Colonic mucosa (tissue), 4 donors: ENCODE data around the gene DIPK2A. TPM values are rescaled to one million over a fixed set of nuclear protein-coding genes. Genes with fewer than 3 reads are reported as not detected.

Source experiments
- DNase-seq: peaks from one replicate; pipeline ENCODE4 v3.0.0-alpha.2; 2020
- H3K27ac ChIP-seq: fragments of 200-600 bp; one replicate; pipeline ENCODE4 v1.8.0; 2021
- H3K27me3 ChIP-seq: fragments of 200-600 bp; one replicate; pipeline ENCODE4 v1.8.0; 2021
- H3K36me3 ChIP-seq: fragments of 200-600 bp; one replicate; pipeline ENCODE4 v1.8.0; 2021
- H3K4me1 ChIP-seq: fragments of 200-600 bp; one replicate; pipeline ENCODE4 v1.8.0; 2021; ENCODE audit warnings: mild to moderate bottlenecking
- H3K4me3 ChIP-seq: fragments of 200-600 bp; one replicate; pipeline ENCODE4 v1.8.0; 2021
- H3K9ac ChIP-seq, 2 donors: one replicate each; pipeline ENCODE4 v1.7.0; 2013; ENCODE audit warnings: control low read depth in 2 of 2, low read depth in 2 of 2, low read length in 2 of 2
- H3K9me3 ChIP-seq: fragments of 200-600 bp; one replicate; pipeline ENCODE4 v1.8.0; 2021
- intact Hi-C: fragments of 100-400 bp; cut with DNase I; formaldehyde crosslinking; loops from one replicate; pipeline ENCODE4 v1.14.1; 2022
- total RNA-seq, 2 donors: library from RNA; stranded (reverse); fragmentation: NEBNext Ultra II Directional in 1 of 2; extraction: Animal tissue kit (Norgen Biotek cat#: 25700) in 1 of 2; gene quantifications; one replicate each; pipeline ENCODE4 v1.2.1, GENCODE V29; 2021
- TF ChIP-seq, protein P1 (sequence below): fragments of 200-600 bp; IDR thresholded peaks from one replicate; pipeline ENCODE4 v1.8.0; 2022; ENCODE audit warnings: antibody characterized with exemption, mild to moderate bottlenecking
- donor health status: healthy.
- donor health status: DM: no; HTN: no; CAD: no.
- donor health status: DM: no; HTN: no; CAD: no.

Gene DIPK2A
- total RNA-seq, 2 donors from 2014 or later = 19.3 to 21.4 TPM

DNA sequence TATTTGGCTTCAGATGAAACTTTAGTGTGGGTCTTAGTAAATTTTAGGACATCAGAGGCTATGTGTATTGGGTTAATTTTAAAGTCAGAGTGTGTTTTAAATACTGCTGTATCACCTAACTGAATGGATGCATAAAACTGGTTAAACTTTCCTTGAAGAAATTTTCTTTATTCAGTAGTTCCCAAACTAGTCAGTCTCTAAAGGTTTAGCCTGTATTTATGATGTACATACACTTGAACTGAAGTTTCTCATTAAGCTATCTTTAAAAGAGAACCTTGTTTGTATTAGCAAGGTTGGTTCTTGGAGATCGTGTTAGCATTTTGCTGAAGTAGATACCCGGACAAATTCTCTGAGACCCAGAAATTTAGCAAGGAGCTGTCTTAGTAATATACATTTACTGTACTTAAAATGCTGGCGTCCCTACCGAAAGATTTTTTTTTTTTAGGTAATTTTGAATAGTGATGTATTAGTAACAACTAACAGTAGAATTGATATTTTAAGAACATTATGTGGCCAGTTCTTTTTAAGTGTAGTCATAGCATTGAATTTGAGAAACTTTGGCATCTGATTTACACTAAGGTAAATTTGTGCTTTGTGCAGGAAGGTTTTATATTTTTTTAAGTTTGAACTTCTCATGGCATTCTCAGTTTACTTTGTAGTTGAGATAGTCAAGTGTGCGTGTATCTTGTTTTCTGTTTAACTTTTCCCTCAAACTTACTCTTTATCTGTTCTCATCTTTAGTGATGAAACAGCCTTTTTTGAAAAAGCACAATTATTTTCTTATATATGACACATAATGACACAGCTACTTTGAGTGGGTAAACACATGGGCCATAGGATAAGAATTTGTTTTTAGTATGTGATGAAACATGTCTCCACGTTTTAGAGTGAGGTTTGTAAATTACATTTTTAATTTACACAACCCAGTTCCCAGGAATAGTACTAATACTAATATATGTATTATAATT lies 2.9 kb downstream of the DIPK2A start:
- Histone ChIP-seq H3K9me3 (no peaks in the 10 kb centered on the region), H3K36me3 (no peaks in the 10 kb centered on the region), H3K9ac (no peak overlapping the region), H3K27ac (no peak overlapping the region), H3K27me3 (no peaks in the 10 kb centered on the region), H3K4me3 (peak overlapping the region; percentile 94), H3K4me1 (no peaks in the 10 kb centered on the region)
- TF ChIP-seq, protein P1, sequence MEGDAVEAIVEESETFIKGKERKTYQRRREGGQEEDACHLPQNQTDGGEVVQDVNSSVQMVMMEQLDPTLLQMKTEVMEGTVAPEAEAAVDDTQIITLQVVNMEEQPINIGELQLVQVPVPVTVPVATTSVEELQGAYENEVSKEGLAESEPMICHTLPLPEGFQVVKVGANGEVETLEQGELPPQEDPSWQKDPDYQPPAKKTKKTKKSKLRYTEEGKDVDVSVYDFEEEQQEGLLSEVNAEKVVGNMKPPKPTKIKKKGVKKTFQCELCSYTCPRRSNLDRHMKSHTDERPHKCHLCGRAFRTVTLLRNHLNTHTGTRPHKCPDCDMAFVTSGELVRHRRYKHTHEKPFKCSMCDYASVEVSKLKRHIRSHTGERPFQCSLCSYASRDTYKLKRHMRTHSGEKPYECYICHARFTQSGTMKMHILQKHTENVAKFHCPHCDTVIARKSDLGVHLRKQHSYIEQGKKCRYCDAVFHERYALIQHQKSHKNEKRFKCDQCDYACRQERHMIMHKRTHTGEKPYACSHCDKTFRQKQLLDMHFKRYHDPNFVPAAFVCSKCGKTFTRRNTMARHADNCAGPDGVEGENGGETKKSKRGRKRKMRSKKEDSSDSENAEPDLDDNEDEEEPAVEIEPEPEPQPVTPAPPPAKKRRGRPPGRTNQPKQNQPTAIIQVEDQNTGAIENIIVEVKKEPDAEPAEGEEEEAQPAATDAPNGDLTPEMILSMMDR = no peak
- intact Hi-C loops = no loop called here
- no peak for DNase-seq

DNA sequence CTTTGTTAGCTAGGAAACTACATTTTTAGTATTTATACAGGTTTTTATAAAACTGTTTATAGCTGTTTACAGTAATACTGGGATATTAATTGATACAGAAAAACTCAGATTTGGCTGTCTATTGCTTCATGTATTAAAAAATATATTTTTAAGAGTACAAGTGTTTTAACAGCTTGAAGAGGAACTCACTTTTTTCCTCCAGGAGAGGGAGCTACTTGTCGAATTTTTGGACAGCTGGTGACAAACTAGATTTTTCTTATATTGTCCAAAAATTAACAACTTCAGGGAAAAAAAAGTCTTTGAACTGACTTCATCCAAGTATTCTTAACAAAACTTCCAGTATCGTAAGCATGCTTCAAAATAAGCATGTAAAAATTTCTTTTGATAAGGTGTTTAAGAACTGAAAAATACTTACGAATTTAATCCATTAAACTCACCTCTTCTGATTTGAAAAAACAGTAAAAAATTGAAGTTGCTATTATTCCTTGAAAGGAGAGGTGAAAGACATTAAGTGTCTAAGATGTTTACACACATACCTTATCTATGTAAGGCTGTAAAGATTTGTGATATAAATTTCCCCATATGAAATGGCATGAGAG lies 4.0 kb downstream of the DIPK2A start:
- H3K9ac ChIP-seq = no peak overlapping the region
- no peak for DNase-seq
- no peak overlapping the region for H3K27ac ChIP-seq
- no peaks in the 10 kb centered on the region for H3K9me3 ChIP-seq
- H3K27me3 ChIP-seq = no peaks in the 10 kb centered on the region
- no peaks in the 10 kb centered on the region for H3K36me3 ChIP-seq
- no peak overlapping the region for H3K4me3 ChIP-seq
- TF ChIP-seq, protein P1 = peak; percentile 50
- no peaks in the 10 kb centered on the region for H3K4me1 ChIP-seq
- intact Hi-C loops = no loop called here

DNA sequence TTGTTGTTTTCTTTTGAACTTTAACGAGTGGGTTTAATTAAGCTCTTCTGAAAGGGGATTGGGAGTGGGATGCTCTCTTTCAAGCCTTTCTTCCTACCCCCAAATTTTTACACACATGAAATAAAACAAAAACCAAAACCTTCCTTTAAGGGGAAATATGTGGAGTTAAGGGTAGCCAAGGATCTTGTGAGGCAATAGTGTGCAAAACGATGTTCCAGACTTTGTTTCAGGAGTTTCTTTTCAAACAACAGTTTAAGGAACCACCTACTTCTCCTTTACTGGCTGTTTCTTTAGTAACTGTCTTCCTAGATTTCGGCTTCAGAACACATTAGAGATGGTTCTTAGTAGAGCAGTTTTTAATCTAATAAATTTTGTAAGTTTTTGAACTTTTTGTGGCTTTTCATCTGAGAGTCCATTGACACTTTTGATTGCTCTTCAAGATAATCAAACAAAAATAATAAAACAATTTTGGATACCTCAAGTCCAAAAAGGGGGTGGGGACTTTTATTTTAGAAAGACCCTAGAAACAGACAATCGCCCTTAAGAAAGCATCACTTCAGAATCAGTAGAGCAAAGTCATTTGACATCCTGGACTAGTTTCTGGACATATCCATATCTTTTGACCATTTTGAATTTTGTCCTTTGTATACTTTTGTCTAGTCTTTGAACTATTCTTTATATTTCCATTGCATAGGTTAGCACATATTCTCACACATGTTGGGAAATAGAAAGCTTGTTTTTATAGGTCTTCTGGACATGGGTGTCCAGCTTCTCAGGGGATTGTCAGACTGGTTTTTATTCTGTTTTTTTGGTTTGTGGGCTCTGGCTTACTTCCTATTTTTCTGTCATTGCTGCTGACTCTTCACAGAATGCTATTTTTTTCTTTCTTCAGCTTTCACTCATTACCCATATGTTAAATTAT lies 6.0 kb downstream of the DIPK2A start:
- H3K9ac ChIP-seq = no peak overlapping the region
- no peaks in the 10 kb centered on the region for H3K9me3 ChIP-seq
- intact Hi-C loops = no loop called here
- H3K27me3 ChIP-seq = no peaks in the 10 kb centered on the region
- no peaks in the 10 kb centered on the region for H3K4me1 ChIP-seq
- DNase-seq = no peak
- H3K27ac ChIP-seq = no peak overlapping the region
- H3K4me3 ChIP-seq = no peak overlapping the region
- H3K36me3 ChIP-seq = no peaks in the 10 kb centered on the region
- TF ChIP-seq, protein P1 = no peak

DNA sequence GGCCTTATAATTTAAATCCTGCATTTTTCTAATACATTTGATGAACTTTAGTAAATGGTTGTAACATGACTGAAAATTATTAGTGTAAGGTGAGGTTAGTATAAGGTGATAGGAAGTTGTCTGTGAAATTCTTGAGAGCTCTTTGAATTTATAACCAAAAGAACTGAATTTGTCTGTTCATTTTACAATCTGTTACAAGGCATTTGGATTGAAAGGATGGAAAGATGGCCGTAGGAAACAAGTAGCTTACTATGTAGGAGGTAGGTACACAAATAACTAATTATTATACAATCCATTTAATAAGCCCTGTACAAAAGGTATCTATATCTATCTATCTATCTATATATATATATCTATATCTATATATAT lies 6.6 kb downstream of the DIPK2A start:
- Histone ChIP-seq H3K4me3 (no peak overlapping the region), H3K9me3 (no peaks in the 10 kb centered on the region), H3K36me3 (no peaks in the 10 kb centered on the region), H3K27ac (no peak overlapping the region), H3K27me3 (no peaks in the 10 kb centered on the region), H3K4me1 (no peaks in the 10 kb centered on the region), H3K9ac (no peak overlapping the region)
- DNase-seq = no peak
- TF ChIP-seq, protein P1 = no peak
- intact Hi-C loops = no loop called here

DNA sequence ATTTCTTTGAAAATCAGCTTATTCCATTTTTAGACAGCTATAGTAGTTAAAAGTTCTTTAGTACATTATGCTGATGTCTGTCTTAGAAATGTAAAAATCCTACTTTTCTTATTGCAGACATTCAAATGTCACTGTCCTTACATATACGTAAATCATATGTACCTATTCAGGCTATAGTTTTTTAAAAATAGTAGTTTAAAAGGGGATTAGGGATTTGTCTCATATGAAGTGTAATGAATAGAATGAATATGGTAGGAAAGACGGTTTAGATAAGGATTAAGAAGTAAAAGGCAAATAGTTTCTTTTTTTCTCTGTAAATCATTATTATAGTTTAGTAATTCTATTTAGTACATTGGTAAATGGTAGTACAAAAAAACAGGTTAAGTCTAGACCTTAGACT lies 7.4 kb downstream of the DIPK2A start:
- DNase-seq = no peak
- Histone ChIP-seq H3K27me3 (no peaks in the 10 kb centered on the region), H3K36me3 (no peaks in the 10 kb centered on the region), H3K9ac (no peak overlapping the region), H3K9me3 (no peaks in the 10 kb centered on the region), H3K4me1 (no peaks in the 10 kb centered on the region), H3K4me3 (no peak overlapping the region), H3K27ac (no peak overlapping the region)
- TF ChIP-seq, protein P1 = no peak
- intact Hi-C loops = no loop called here
